Stimulated activated CD8-positive, alpha-beta memory T cell treated with anti-CD3 and anti-CD28 coated beads, Interleukin-12 subunit alpha, Interleukin-12 subunit beta, amount 100 ng/mL, for 24 hours (primary cell): ENCODE results near the gene PAGE1.
"Not testable (repeated sequence)": the region's sequence is repeated elsewhere in the genome, so short reads cannot be mapped to it uniquely, and the experiment has no call there.

Source experiments
- DNase-seq: peaks from one replicate; pipeline ENCODE4 v3.0.0-alpha.2; 2020; ENCODE audit errors: extremely low read depth

Gene PAGE1

GRCh38 chrX:49695276-49696180 is at the start of gene PAGE1:
Gene PAGE1 (minus strand): TSS chrX:49695984. CDS start chrX:49694770, 1,214 bp downstream.
- no peak for DNase-seq

DNA sequence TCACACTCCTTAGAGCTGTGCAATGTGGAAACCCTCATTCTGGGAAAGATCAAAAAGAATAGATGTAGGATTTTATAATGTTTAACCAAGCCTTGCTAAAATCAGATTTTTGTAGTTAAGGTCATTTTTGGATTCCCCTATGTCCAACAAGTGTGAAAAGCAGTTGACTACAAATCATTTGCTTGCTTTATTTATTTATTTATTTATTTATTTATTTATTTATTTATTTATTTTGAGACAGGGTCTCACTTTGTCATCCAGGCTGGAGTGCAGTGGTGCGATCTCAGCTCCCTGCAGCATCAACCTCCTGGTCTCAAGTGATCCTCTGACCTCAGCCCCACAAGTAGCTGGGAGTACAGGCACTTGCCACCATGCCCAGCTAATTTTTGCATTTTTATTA is 45.7 kb upstream of the PAGE1 start:
- DNase-seq: not testable (repeated sequence)

- DNase-seq: no peak
These were observed 32.1 kb upstream of the PAGE1 start for GRCh38 chrX:49727847-49728246.

- no peak for DNase-seq
These were observed 31.2 kb upstream of the PAGE1 start for GRCh38 chrX:49726966-49727365.

- DNase-seq: no peak
These were observed 30.4 kb upstream of the PAGE1 start for GRCh38 chrX:49725923-49726904.

GRCh38 chrX:49725401-49725800 is 29.6 kb upstream of the PAGE1 start:
- no peak for DNase-seq

- DNase-seq: not testable (repeated sequence)
These were observed 24.3 kb upstream of the PAGE1 start for GRCh38 chrX:49720106-49720505.

- no peak for DNase-seq
These were observed 16.8 kb upstream of the PAGE1 start for GRCh38 chrX:49712577-49712976.

DNA sequence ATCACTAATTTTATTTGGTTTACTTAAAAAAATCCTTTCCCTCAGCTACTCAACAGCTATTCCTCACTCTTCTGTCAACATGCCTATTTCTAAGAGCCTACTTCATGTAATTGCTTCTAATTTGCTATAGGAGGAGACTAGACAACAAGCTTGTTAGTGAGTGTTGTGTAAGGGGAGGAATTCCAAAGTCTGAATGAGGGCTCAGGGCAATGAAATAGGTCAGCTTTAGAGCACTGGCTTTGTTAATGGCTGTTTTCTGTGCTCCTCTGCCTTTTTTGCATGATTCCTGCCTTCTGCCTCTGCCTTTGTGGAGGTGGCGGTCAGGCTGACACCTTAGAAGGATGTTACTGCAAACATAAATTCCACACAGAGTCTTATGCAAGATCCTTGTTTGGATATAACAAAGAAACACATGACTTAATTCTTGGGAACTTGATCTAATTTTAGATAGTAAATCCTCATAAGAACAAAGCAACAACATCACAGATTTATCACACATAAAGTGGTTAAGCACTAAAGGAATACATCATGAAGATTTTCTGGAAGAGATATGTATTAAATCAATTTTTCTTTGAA is 15.0 kb upstream of the PAGE1 start:
- DNase-seq: no peak

- DNase-seq: no peak
These were observed 9.1 kb upstream of the PAGE1 start for GRCh38 chrX:49704691-49705404.

GRCh38 chrX:49701933-49702332 is 6.1 kb upstream of the PAGE1 start:
- no peak for DNase-seq

- no peak for DNase-seq
These were observed 5.5 kb upstream of the PAGE1 start for GRCh38 chrX:49701323-49701722.

- DNase-seq: no peak
These were observed 20.6 kb downstream of the PAGE1 start for GRCh38 chrX:49675075-49675719.

GRCh38 chrX:49673394-49673793 is 22.4 kb downstream of the PAGE1 start:
- DNase-seq: no peak

- no peak for DNase-seq
These were observed 31.0 kb downstream of the PAGE1 start for GRCh38 chrX:49664824-49665223.

- DNase-seq: no peak
These were observed 33.9 kb downstream of the PAGE1 start for GRCh38 chrX:49661881-49662280.

DNA sequence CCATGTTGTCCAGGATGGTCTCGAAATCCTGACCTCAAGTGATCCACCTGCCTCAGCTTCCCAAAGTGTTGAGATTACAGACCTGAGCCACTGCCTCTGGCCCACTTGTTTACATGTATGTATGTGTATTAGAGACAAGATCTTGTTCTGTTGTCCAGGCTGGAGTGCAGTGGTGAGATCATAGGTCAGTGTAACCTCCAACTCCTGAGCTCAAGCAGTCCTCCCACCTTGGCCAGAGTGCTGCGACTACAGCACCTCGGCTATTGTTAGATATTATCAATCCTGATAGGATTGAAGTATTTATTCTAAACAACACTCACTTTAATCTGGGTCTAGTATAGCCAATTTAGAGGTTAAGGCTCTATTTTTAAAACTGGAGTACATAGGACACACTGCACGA is 36.0 kb downstream of the PAGE1 start:
- DNase-seq: no peak

DNA sequence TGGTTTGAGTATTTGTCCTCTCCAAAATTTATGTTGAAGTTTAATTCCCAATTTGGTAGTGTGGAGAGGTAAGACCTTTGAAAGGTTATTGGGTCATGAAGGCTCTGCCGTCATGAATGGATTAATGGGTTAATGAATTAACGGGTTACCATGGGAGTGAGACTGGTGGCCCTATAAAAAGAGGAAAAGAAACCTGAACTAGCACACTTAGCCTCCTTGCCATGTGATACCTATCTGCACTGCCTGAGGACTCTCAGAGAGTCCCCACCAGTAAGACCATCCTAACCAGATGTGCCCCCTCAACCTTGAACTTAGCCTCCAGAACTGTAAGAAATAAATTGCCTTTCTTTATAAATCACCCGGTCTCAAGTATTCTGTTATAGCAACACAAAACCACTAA is 39.3 kb downstream of the PAGE1 start:
- no peak for DNase-seq

DNA sequence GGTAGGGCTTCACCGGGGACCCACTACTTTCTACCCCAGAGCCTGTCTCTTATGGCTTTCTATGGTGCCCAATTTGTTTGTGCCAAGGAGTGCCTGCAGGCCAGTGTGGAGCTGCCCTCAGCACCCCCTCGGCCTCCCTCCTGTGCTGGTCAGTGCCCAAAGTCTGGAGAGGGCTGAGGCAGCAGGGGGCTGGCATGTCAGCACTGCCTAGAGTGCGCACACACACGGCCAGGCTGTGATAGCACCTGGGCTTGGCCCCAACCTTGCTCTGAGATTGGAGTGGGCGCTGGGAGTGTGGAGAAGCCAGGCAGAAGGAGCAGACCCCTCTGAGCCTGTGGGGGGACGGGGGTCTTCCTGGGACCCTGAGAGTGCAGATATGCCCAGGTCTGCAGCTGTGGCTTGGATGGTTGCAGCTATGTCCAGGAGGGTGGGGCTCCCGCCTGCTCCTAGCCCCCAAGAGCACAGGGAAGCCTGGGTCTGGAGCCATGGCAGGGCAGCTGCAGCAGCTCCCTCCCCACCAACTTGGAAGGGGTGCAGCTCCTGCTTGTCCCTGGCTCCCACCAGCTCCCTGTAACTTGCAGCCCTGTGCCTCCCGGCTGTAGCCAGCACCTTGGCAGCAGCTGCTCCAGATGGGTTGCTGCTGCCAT is 50.7 kb downstream of the PAGE1 start:
- no peak for DNase-seq
